GM18508 (cell line): ENCODE results near the gene CENPS.
A peak's percentile ranks its signal among the peaks of the same experiment; 100 is the strongest.
"Not testable (repeated sequence)": the region's sequence is repeated elsewhere in the genome, so short reads cannot be mapped to it uniquely, and the experiment has no call there.

Source experiments
- ATAC-seq: cut with Tn5 transposase; IDR thresholded peaks from one replicate; pipeline ENCODE4 v1.9.1; 2021; ENCODE audit warnings: moderate number of reproducible peaks; ENCODE audit not compliant: insufficient read depth, unreplicated experiment

The CENPS gene

DNA sequence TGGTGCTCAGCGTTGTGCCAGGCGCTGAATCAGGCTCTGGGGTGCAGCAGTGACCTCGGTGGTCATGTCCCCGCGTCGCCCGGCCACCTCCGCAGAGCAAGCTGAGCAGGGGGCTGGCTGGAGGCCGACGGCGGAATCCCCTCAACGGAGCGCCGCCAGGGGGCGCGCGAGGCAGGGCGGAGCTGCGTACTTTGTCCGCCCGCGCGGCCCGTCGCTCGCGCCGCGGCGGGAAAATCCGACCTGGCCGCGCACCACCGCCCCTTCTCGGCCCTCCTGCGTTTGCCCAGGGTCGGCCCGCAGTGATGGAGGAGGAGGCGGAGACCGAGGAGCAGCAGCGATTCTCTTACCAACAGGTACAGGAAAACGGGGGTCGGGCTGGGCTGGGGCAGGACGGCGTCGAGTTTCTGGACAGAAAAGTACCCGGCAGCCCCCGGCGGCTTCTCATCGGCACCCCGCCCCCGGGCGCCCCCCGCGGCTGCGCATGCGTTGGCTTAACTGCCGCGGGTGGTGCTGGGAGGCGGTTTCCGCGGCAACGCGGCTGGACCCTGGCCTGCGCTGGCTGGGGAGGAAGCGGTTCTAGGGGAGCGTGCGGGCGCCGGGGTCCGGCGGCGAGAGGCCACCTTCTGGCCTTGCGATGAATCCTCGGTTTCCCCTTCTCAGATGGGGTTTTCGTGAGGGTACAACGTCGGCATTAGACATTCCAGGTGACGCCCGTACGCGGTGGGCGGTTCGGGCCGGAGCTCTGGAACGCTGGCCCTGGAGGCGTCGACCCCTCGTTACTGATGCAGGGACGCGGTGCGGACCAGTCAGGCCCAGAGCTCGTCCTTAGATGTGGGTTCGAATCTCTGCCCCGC, at the start of gene CENPS:
TSS of gene CENPS (plus strand) at position 218 of the 854 bp plus-strand sequence. CDS start at position 303, 85 bp downstream.
- no peak for ATAC-seq

DNA sequence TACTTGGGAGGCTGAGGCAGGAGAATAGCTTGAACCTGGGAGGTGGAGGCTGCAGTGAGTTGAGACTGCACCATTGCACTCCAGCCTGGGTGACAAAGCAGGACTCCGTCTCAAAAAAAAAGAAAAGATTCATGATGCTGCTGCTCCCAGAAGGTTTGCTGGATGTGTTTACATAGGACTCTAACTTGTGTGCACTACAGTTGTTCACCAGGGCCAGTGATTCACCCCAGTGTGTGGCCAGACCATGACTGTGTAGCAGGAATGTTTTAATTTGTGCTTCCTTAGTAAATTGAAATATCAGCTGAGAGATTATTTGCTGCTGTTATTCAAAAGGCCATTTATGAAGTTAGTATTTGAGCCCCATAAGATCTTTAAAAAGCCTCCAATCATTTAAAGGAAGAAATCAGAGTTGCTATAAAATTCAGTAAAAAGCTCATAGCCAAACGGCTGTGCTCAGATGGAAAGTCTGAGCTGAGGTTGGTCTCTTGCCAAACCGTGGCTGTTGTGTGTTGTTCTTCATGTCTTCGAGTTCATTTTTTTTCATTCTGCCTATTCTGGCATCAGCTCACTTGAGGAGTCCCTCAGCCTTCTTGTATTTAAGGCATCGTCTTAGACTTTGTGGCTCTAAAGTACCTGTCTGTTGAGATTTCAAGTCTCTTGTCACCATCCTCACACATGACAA, 49.5 kb upstream of the CENPS start:
- no peak for ATAC-seq

DNA sequence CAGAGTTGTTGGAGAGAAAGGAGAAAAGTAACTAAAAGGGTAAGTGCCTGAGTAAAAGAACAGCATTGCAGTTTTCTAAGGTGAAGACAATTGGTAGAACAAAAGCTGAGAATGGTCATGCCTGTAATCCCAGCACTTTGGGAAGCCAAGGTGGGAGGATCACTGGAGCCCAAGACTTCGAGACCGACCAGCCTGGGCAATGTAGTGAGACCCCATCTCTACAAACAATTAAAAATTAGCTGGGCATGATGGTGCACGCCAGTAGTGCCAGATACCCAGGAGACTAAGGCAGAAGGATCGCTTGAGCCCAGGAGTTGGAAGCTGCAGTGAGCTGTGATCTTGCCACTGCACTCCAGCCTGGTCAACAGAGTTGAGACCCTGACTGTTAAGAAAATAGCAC, 46.6 kb upstream of the CENPS start:
- no peak for ATAC-seq

DNA sequence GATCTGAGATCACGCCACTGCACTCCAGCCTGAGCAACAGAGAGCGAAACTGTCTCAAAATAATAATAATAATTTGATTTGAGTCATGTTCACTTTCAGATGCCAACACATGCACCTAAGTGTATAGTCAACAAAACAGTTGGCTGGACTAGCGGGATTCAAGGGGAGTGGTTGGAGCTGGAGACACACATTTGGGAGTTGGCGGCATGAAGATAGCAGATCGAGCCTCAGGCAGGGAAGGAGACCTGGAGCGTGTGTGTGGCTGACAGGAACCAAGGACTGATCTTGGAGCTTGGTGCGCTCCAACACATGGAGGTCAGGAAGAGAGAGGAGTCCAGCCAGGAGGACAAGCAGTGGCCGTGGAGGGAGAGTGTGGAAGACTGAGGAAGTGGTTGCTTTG, 46.0 kb upstream of the CENPS start:
- ATAC-seq: no peak

DNA sequence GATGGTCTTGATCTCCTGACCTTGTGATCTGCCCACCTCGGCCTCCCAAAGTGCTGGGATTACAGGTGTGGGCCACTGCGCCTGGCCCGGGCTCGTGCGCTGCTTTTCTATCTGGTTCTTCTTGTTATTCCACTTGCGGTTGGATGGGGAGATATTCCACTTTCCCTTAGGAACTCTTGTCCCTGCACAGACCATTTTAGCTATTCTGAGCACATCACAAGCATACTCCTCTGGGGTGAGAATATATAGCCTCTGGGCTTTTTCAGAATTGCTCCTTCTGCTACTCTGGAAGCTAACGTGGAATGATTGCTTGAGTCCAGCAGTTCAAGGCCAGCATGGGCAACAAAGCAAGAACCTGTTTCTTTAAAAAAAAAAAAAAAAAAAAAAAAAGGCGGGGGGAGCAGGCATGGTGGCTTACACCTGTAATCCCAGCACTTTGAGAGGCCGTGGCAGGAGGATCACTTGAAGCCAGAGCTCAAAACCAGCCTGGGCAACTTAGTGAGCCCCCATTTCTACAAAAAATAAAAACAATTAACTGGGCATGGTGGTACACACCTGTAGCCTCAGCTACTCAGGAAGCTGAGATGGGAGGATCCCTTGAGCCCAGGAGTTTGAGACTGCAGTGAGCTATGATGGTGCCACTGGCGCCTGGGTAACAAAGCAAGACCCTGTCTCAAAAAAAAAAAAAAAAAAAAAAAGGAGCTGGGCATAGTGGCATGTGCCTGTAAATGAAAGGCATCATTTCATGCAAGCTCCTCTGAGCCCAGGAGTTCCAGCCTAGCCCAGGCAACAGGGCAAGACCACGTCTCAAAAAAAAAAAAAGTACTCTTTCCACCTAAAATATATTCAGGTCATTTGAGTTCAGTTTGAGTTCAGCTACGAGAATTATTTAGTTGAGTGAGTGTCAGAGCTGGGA, 43.2 kb upstream of the CENPS start:
- no peak for ATAC-seq

DNA sequence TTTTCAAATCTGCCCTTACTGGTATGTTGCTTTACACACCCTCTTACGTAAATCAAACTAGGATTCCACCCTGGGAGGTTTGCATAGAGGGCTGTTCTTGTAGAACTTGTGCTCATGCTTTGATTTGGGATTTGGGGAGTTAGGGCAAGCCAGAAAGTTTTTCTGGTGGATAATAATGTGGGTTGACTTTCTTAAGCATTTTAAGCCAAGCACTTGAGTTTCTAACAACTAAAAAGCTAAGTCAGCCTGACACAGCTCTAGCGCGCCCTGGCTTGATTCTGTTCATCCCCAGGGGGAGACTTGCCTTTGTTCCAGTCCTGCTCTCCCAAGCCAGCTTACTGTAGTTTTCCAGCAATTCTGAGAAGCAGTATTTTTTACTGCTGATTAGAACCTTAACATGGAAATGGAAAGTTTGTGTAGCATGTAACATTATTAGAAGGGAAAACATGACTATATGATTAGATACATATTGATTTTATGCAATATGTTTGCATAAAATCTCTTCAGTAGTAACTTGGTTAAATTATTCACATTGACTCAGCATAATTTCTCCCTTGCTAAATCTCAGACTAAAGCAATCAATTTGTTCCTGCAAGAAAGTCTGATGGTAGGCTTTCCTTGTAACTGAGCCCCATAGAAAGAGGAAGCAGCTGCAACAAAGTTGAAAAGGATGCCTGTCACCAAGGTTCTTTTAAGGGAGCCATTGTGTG, 42.4 kb upstream of the CENPS start:
- no peak for ATAC-seq

DNA sequence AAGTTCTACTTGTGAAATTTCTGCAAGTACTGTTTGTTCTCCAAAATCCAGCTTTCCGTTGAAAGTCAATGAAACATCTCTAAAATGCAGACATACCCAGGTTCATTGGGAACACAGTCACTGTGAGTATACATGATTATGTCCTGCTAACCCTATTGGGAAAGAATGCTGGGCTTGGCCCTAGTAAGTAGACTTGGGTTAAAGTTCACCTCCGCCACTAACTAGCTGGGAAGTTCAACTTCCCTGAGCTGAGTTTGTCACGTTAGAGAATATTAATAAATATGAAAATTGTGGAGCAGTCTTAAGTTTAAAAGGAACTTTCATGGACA, 41.9 kb upstream of the CENPS start:
- no peak for ATAC-seq

DNA sequence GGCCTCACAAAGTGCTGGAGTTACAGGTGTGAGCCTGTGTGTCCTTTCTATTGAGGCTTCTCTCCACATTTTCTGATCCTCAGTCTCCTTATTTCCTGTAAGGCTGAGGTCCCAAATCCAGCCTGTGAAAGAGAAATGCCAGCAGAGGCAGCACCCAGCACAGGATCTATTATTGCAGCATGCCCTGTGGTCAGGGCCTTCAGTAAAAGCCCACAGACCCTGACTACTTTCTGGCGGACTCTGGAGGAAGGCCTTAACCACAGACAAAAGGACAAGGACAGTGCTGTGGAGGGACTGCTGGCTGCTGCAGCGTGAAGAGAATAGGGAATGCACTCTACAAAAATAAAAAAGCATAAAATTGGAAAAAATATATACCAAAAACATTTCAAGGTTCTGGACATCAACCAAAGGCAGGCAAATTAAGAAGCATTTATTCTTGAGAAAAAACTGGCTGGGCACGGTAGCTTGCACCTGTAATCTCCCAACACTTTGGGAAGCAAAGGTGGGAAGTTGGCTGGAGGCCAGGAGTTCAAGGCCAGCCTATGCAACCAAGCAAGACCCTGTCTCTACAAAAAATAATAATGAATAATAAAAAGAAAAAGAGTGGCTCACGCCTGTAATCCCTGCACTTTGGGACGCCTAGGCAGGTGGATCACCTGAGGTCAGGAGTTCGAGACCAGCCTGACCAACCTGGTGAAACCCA, 40.8 kb upstream of the CENPS start:
- no peak for ATAC-seq

DNA sequence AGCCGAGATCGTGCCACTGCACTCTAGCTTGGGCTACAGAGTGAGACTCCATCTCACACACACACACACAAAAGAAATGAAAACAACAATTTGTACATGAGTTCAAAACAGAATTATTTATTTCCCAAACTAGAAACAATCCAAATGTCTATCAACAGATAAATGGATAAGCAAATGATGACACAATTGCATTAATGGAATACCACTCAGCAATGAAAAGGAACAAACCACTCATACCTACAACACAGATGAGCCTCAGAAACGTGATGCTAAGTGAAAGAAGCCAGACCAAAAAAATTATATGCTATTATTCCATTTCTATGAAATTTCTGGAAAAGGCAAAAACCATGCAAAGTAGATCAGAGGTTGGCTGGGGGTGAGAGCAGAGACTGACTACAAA, 33.4 kb upstream of the CENPS start:
- ATAC-seq: no peak

DNA sequence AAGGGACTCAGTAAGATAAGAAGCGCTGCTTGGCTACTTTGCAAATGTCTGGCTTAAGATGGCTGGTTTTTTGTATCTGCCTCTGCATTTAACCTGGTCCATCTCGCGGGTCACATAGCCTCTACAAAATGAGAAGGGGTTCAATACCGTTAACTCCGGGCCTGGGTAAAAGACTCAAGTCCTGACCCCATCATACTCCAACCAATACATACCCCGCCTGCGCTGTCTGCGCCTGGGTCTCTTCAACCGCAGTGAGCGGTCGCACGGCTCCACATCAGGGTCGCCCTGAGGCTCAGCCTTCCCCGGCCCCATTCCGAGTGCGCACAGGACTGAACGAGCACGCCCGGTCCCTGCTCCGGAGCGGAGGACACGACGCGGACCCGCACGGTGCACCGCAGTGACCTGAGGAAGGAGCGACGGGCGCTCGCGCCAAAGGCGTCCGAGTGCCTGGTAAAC, 31.9 kb upstream of the CENPS start:
- ATAC-seq: no peak

DNA sequence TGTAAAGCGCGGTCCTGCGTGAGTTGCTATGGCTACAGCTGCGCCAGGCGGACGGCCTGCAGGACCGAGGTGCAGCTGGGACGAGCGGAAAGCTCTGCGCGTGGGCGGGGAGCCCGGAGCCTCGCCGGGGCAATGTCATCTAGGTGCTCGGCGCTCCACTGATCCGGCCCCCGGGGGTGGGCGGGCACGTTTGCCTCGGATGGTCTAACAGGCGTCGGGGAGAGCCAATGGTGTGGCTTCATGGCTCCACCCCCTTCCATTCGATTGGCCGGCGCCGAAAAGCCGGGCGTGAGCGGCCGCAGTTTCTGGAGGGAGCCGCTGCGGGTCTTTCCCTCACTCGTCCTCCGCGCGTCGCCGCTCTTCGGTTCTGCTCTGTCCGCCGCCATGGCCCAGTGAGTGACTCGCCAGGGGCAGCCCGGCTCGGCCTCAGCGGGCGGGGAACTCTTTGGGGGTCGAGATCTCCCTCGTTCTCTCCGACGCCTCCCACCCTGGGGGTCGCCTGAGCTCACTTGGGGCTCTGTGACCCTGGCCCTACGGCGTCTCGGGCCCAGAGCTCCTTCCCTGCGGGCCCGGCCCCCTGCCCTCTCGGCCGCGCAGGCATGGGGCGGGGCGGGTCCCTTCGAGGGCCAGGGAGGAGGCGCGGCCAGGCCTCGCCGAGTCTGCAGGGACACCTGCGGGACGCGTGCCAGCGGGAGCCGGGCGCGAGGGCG, 31.3 kb upstream of the CENPS start, which contains the start of gene PGD:
TSS of gene PGD (plus strand) at position 331 of the 710 bp plus-strand sequence. CDS start at position 385, 54 bp downstream.
- ATAC-seq: peak; percentile 88

DNA sequence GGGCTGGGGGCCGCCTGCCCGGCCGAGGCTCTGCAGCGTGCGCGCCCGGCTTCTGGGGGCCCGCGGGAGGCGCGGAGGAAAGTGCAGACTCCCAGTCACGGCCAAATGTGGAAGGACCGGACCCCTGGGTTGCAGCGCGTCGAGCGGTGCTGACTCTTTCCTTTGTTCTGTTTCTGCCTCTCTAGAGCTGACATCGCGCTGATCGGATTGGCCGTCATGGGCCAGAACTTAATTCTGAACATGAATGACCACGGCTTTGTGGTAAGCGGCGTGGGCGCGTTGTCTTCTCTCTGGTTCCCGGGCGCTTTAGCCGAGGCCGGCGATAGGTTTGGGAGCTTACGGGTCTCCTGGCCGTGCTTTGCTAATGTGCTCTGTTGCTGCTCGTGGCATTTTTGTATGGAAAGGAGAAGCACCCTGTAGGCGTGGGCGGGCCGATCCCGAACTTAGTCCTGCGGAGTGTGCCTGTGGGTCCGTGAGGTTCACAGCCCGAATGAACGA, 30.7 kb upstream of the CENPS start:
- no peak for ATAC-seq

DNA sequence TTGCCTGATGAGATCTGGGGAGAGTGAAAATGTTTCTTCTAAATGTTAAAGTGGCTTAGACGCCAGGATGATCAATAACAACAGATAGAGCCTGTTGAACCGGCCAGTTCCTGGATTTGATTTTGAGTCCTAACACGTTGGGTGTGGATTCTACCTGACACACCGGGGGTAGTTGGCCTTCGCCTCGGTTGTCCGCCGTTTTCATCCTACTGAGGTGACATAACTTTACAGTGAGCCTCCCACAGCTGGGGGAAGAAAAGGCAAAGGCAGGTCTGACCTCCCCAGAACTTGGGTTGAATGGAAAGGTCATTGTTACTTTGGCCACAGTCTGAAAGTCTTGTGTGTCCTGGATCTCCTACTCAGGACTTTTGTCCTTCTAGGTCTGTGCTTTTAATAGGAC, 30.2 kb upstream of the CENPS start:
- ATAC-seq: no peak

DNA sequence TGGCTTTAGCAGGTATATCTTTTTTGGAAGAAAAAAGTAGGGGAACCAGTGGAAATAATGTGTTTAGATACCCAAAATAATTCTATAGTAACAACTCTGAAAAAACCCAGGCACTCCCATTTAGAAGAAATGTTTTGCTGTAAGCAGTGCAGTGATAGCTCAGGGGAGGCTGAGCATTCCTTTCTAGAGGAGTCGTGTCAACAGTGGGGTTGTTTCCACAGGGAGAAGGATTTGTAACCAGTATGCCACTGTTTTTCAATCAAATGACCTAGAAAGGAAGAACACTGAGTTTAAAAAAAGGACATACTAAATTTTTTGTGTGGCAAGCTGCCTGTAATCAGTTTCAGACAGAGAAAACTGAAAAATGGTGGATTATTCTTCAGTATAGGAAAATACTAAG, 29.0 kb upstream of the CENPS start:
- ATAC-seq: no peak

DNA sequence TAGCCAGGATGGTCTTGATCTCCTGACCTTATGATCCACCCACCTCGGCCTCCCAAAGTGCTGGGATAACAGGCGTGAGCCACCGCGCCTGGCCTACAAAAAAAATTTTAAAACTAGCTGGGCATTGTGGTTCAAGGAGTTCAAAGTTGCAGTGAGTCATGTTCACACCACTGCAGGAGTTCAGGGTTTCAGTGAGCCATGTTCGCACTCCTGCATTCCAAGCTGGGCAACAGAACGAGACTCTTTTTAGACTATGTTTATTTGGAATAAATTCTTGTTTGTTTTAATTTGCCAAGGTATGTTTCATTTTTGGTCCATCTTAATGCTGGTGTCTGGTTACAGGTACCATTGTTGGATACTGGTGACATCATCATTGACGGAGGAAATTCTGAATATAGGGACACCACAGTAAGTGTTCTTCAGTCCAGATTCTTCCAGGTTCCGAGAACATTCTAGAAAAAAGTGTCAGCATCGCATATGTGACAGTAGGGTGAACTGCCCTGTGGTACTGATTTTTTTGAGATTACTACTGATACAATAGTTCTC, 27.4 kb upstream of the CENPS start:
- ATAC-seq: no peak

DNA sequence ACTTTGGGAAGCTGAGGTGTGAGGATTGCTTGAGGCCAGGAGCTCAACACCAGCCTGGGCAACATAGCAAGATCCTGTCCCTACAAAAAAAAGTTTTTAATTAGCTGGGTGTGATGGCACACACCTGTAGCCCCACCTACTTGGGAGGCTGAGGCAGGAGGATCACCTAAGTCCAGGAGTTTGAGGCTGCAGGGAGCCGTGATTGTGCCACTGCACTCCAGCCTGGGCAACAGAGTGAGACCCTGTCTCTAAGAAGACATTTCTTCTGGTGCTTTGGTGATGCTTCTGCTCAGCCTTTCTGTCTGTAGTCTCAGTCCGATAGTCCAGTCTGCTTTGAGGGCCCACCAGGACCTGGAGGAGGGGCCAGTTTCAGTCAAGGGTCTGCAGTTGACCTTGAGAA, 23.0 kb upstream of the CENPS start:
- no peak for ATAC-seq

DNA sequence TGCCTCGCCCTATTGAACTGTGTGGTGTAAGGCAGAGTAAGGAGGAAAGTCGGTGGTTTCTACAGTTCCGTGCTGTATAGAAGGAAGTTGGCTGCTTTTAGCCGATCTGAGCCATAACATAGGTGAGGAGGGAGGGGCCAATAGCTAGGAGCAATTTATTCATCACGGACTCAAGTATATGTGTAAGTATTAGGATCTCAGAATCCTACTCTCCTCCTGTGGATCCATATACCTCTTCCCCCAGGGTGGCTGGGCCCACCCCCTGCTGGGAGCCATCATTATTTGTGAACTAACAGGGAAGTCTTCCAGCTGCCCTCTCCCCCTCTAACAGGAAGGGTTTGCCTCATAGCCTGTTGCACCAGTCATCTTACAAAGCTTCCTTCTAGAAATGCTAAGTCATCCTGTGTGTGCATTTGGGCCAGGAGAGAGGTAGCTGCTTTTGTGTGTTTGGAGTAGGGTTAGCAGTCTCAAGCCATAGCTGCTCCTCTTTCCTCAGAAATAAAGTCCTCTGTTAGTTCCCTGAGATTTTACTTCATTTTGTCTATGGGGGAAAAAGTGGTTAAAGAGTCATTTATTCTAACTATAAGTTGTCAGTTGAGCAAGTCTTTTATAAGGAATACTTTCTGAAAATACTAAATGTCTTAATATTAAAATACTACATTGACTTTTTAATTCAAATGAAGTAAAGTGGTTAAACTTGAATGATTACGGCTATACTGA, 14.9 kb upstream of the CENPS start:
- no peak for ATAC-seq

DNA sequence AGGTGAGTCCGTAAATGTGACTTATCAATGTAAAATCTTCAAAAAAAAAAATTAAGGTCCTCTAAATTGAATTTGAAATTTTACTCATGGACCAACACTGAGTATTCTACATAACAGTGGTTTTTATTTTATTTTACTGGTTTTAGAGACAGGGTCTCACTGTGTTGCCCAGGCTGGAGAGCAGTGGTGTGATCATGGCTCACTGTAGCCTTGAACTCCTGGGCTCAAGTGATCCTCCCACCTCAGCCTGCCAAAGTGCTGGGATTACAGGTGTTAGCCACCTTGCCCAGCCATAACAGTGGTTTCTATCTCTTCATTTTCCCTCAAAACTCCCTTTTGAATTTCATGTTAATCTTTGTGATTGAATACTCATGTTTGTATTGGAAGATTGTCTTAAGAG, 14.3 kb upstream of the CENPS start:
- ATAC-seq: not testable (repeated sequence)
